ENCODE results near the gene GTF3C2. TPM values are rescaled to one million over a fixed set of nuclear protein-coding genes. Genes with fewer than 3 reads are reported as not detected.

The GTF3C2 gene
- total and polyA plus RNA-seq, 2 of the 13 experiments (the other 11 are each of a cell fraction or from before 2014, with no cell fraction given): 77.5 to 130 TPM

GRCh38 chr2:27370026-27370815 is 13.7 kb upstream of the GTF3C2 start, which contains the start of the genes EIF2B4 and SNX17 (continued):
- no peak for TF ChIP-seq ZNF646 (CRISPR knock-in tag; IDR thresholded peaks at IDR 0.05)
- TF ChIP-seq AGO1 (IDR thresholded peaks at IDR 0.05; ENCODE audit: low read depth, low read length, poor library complexity, severe bottlenecking): peak; percentile 96
- no peak; the same call in 1 of the 2 replicates for TF ChIP-seq NFIB (CRISPR knock-in tag; IDR thresholded peaks at IDR 0.05; ENCODE audit: borderline replicate concordance)
- TF ChIP-seq POGK (CRISPR knock-in tag; conservative IDR thresholded peaks at IDR 0.05): peak; percentile 98
- peak; percentile 14; the same call in 1 of the 2 replicates for TF ChIP-seq HMG20A (CRISPR knock-in tag; IDR thresholded peaks at IDR 0.05; ENCODE audit: borderline replicate concordance)
- TF ChIP-seq ZNF3 (CRISPR knock-in tag; IDR thresholded peaks at IDR 0.05): no peak
- 0 out of 2 replicates have a peak, but pooled peaks have one; percentile 34 for TF ChIP-seq REL (CRISPR knock-in tag; conservative IDR thresholded peaks at IDR 0.05)
- TF ChIP-seq NONO (IDR thresholded peaks at IDR 0.05): no peak
- peak; percentile 99 for TF ChIP-seq NONO (CRISPR knock-in tag; conservative IDR thresholded peaks at IDR 0.05)
- TF ChIP-seq ATF2 (CRISPR knock-in tag; IDR thresholded peaks at IDR 0.05): peak; percentile 95
- peak; percentile 93 for TF ChIP-seq ZNF687 (CRISPR knock-in tag; IDR thresholded peaks at IDR 0.05)
- TF ChIP-seq CREB1 (IDR thresholded peaks at IDR 0.05): peak; percentile 85
- TF ChIP-seq CREB1 (CRISPR knock-in tag; IDR thresholded peaks at IDR 0.05): peak; percentile 96
- TF ChIP-seq ZNF564 (CRISPR knock-in tag; IDR thresholded peaks at IDR 0.05): peak; percentile 84
- no peak; the same call in 1 of the 2 replicates for TF ChIP-seq REXO4 (CRISPR knock-in tag; IDR thresholded peaks at IDR 0.05; ENCODE audit: borderline replicate concordance)
